ENCODE data around the gene UGT1A1.

Gene UGT1A1

GRCh38 chr2:233816771-233817170, 56.7 kb downstream of the UGT1A1 start:
- no peak for TF ChIP-seq CTCF (IDR thresholded peaks at IDR 0.05)
- H3K27ac ChIP-seq, result no peak overlapping the region
- DNase-seq (ENCODE audit: low spot score), result peak; percentile 57

GRCh38 chr2:233817361-233817911, 57.4 kb downstream of the UGT1A1 start:
- Histone ChIP-seq H3K4me3 (no peak overlapping the region), H3K27ac (no peak overlapping the region)
- no peak for TF ChIP-seq CTCF (IDR thresholded peaks at IDR 0.05)
- DNase-seq (ENCODE audit: low spot score), result peak; percentile 64

More at GRCh38 chr2:233816771-233817170, 56.7 kb downstream of the UGT1A1 start:
- H3K4me3 ChIP-seq, result no peak overlapping the region

GRCh38 chr2:233817995-233818638, 58.0 kb downstream of the UGT1A1 start:
- H3K4me3 ChIP-seq, result no peak overlapping the region
- DNase-seq (ENCODE audit: low spot score), result peak; percentile 54
- no peak for TF ChIP-seq CTCF (IDR thresholded peaks at IDR 0.05)
- H3K27ac ChIP-seq, result no peak overlapping the region

- Histone ChIP-seq H3K27ac (no peak overlapping the region), H3K4me3 (no peak overlapping the region)
- peak; percentile 54 for DNase-seq (ENCODE audit: low spot score)
- TF ChIP-seq CTCF (IDR thresholded peaks at IDR 0.05), result no peak
Observed at GRCh38 chr2:233818639-233819621, 58.9 kb downstream of the UGT1A1 start.

GRCh38 chr2:233819884-233820773, 60.1 kb downstream of the UGT1A1 start:
- H3K4me3 ChIP-seq, result no peak overlapping the region
- peak; percentile 58 for DNase-seq (ENCODE audit: low spot score)
- H3K27ac ChIP-seq, result no peak overlapping the region
- TF ChIP-seq CTCF (IDR thresholded peaks at IDR 0.05), result no peak

- DNase-seq (ENCODE audit: low spot score), result peak; percentile 60
- no peak overlapping the region for H3K27ac ChIP-seq
- no peak for TF ChIP-seq CTCF (IDR thresholded peaks at IDR 0.05)
- H3K4me3 ChIP-seq, result no peak overlapping the region
Observed at GRCh38 chr2:233820774-233821105, 60.7 kb downstream of the UGT1A1 start.
